ENCODE data around the gene LYRM1.

GRCh38 chr16:20941636-20941926, 41.0 kb downstream of the LYRM1 start:
- TF ChIP-seq CTCF (IDR thresholded peaks at IDR 0.05; ENCODE audit: low read length): no peak
- TF ChIP-seq EZH2 (IDR thresholded peaks at IDR 0.05; ENCODE audit: borderline replicate concordance, low read length): no peak
